Natural killer cell treated with Interleukin-12 subunit alpha and Interleukin-12 subunit beta and Interleukin-15 and Interleukin-18, amount 100 ng/mL, for 72 hours (primary cell): ENCODE measurements around the gene LKAAEAR1. TPM values are rescaled to one million over a fixed set of nuclear protein-coding genes. Genes with fewer than 3 reads are reported as not detected.

Source experiments
- ATAC-seq, 2 donors: fragments of 150-1000 bp; cut with Tn5 transposase in 1 of 2; sonication (Bioruptor Pico), chemical (Tn5 transposase) in 1 of 2; 2 replicates each; pipeline ENCODE4 v1.10.0; 2021
- DNase-seq: peaks from one replicate; pipeline ENCODE4 v3.0.0; 2022; ENCODE audit warnings: low spot score
- H3K27ac Mint-ChIP-seq, 2 donors: 1 replicate in 1 of 2; 2 replicates in 1 of 2; pipeline ENCODE4 v1.8.0; 2022; ENCODE audit warnings: mixed read lengths in 2 of 2, mild to moderate bottlenecking in 1 of 2, moderate library complexity in 1 of 2
- H3K27me3 Mint-ChIP-seq, 2 donors: 1 replicate in 1 of 2; 2 replicates in 1 of 2; pipeline ENCODE4 v1.8.0; 2022; ENCODE audit warnings: mixed read lengths in 2 of 2
- H3K36me3 Mint-ChIP-seq: one replicate; pipeline ENCODE4 v1.8.0; 2022; ENCODE audit warnings: mixed read lengths
- H3K4me1 Mint-ChIP-seq, 2 donors: 1 replicate in 1 of 2; 2 replicates in 1 of 2; pipeline ENCODE4 v1.8.0; 2022; ENCODE audit warnings: low read depth in 2 of 2, mixed read lengths in 2 of 2, mild to moderate bottlenecking in 1 of 2
- H3K4me3 Mint-ChIP-seq: one replicate; pipeline ENCODE4 v1.8.0; 2022; ENCODE audit warnings: mixed read lengths
- H3K9me3 Mint-ChIP-seq: 2 replicates; pipeline ENCODE4 v1.8.0; 2022; ENCODE audit warnings: mixed read lengths
- total RNA-seq, 2 donors: library from RNA; stranded (reverse); gene quantifications; one replicate each; pipeline ENCODE4 v1.2.3, GENCODE V29; 2022

LKAAEAR1 gene
- total RNA-seq, 2 donors from 2014 or later = not detected

GRCh38 chr20:64053841-64054661 is 30.1 kb downstream of the LKAAEAR1 start:
- Mint-ChIP-seq H3K9me3 (no peaks in the 10 kb centered on the region), H3K27me3 (peaks cover 0 to 10% of the 10 kb centered on the region in 2 donors), H3K27ac (no peak overlapping the region), H3K4me1 (peaks cover 6 to 11% of the 10 kb centered on the region in 2 donors), H3K4me3 (no peak overlapping the region), H3K36me3 (no peaks in the 10 kb centered on the region)
- no peak for ATAC-seq
- no peak for DNase-seq

GRCh38 chr20:64052987-64053840 is 31.0 kb downstream of the LKAAEAR1 start:
- Mint-ChIP-seq H3K36me3 (no peaks in the 10 kb centered on the region), H3K9me3 (no peaks in the 10 kb centered on the region), H3K4me3 (no peak overlapping the region), H3K27me3 (peaks cover 0 to 10% of the 10 kb centered on the region in 2 donors), H3K27ac (no peak overlapping the region), H3K4me1 (peaks cover 6% of the 10 kb centered on the region in 2 donors)
- no peak for DNase-seq
- ATAC-seq = no peak

GRCh38 chr20:64052326-64052722 is 31.9 kb downstream of the LKAAEAR1 start:
- peaks cover 2 to 4% of the 10 kb centered on the region in 2 donors for H3K4me1 Mint-ChIP-seq
- no peak overlapping the region for H3K4me3 Mint-ChIP-seq
- DNase-seq = no peak
- no peaks in the 10 kb centered on the region for H3K9me3 Mint-ChIP-seq
- H3K36me3 Mint-ChIP-seq = no peaks in the 10 kb centered on the region
- H3K27ac Mint-ChIP-seq = no peak overlapping the region
- ATAC-seq = no peak
- peaks cover 6 to 10% of the 10 kb centered on the region in 2 donors for H3K27me3 Mint-ChIP-seq

GRCh38 chr20:64051561-64052325 is 32.5 kb downstream of the LKAAEAR1 start:
- ATAC-seq = no peak
- Mint-ChIP-seq H3K27ac (no peak overlapping the region), H3K36me3 (no peaks in the 10 kb centered on the region), H3K4me3 (no peak overlapping the region), H3K9me3 (no peaks in the 10 kb centered on the region), H3K27me3 (peaks cover 11 to 13% of the 10 kb centered on the region in 2 donors), H3K4me1 (peaks cover 0 to 3% of the 10 kb centered on the region in 2 donors)
- DNase-seq = no peak

GRCh38 chr20:64051033-64051452 is 33.2 kb downstream of the LKAAEAR1 start:
- H3K36me3 Mint-ChIP-seq = no peaks in the 10 kb centered on the region
- DNase-seq = no peak
- peaks cover 18 to 19% of the 10 kb centered on the region in 2 donors for H3K27me3 Mint-ChIP-seq
- peaks cover 0 to 3% of the 10 kb centered on the region in 2 donors for H3K4me1 Mint-ChIP-seq
- H3K27ac Mint-ChIP-seq = no peak overlapping the region
- ATAC-seq = no peak
- no peak overlapping the region for H3K4me3 Mint-ChIP-seq
- no peaks in the 10 kb centered on the region for H3K9me3 Mint-ChIP-seq

- no peak for DNase-seq
- Mint-ChIP-seq H3K27ac (no peak overlapping the region), H3K4me3 (no peak overlapping the region), H3K27me3 (peaks cover 23 to 24% of the 10 kb centered on the region in 2 donors), H3K9me3 (no peaks in the 10 kb centered on the region), H3K4me1 (peaks cover 0 to 3% of the 10 kb centered on the region in 2 donors), H3K36me3 (no peaks in the 10 kb centered on the region)
- no peak for ATAC-seq
Observed at GRCh38 chr20:64050261-64051032, 33.8 kb downstream of the LKAAEAR1 start.

- H3K9me3 Mint-ChIP-seq = no peaks in the 10 kb centered on the region
- H3K27ac Mint-ChIP-seq = no peak overlapping the region
- DNase-seq (no peak), ATAC-seq (no peak)
- no peak overlapping the region for H3K4me3 Mint-ChIP-seq
- H3K27me3 Mint-ChIP-seq = peaks cover 23 to 24% of the 10 kb centered on the region in 2 donors
- no peaks in the 10 kb centered on the region for H3K36me3 Mint-ChIP-seq
- no peaks in the 10 kb centered on the region for H3K4me1 Mint-ChIP-seq
Observed at GRCh38 chr20:64049878-64050260, 34.3 kb downstream of the LKAAEAR1 start.

GRCh38 chr20:64049060-64049877 is 34.9 kb downstream of the LKAAEAR1 start, which contains the start of gene SOX18:
Gene SOX18 (minus strand): TSS chr20:64049639. CDS start chr20:64049516, 123 bp downstream.
- Mint-ChIP-seq H3K4me1 (no peaks in the 10 kb centered on the region), H3K9me3 (no peaks in the 10 kb centered on the region), H3K27me3 (peaks cover 23 to 24% of the 10 kb centered on the region in 2 donors), H3K36me3 (no peaks in the 10 kb centered on the region), H3K27ac (no peak within 1 kb of the TSS), H3K4me3 (no peak within 1 kb of the TSS)
- ATAC-seq (peak; percentile 41 to 55), DNase-seq (no peak)

GRCh38 chr20:64048402-64049044 is 35.7 kb downstream of the LKAAEAR1 start:
- Mint-ChIP-seq H3K4me1 (no peaks in the 10 kb centered on the region), H3K9me3 (no peaks in the 10 kb centered on the region), H3K36me3 (no peaks in the 10 kb centered on the region), H3K27me3 (peaks cover 21 to 24% of the 10 kb centered on the region in 2 donors), H3K4me3 (no peak overlapping the region), H3K27ac (no peak overlapping the region)
- DNase-seq = no peak
- no peak for ATAC-seq

GRCh38 chr20:64047968-64048401 is 36.2 kb downstream of the LKAAEAR1 start:
- H3K4me1 Mint-ChIP-seq = no peaks in the 10 kb centered on the region
- H3K36me3 Mint-ChIP-seq = no peaks in the 10 kb centered on the region
- H3K27me3 Mint-ChIP-seq = peaks cover 16 to 24% of the 10 kb centered on the region in 2 donors
- no peak overlapping the region for H3K27ac Mint-ChIP-seq
- H3K4me3 Mint-ChIP-seq = no peak overlapping the region
- ATAC-seq (no peak), DNase-seq (no peak)
- no peaks in the 10 kb centered on the region for H3K9me3 Mint-ChIP-seq

- Mint-ChIP-seq H3K4me3 (no peak overlapping the region), H3K27me3 (peaks cover 15 to 24% of the 10 kb centered on the region in 2 donors), H3K36me3 (no peaks in the 10 kb centered on the region), H3K27ac (no peak overlapping the region), H3K9me3 (no peaks in the 10 kb centered on the region), H3K4me1 (no peaks in the 10 kb centered on the region)
- no peak for ATAC-seq
- no peak for DNase-seq
Observed at GRCh38 chr20:64047046-64047389, 37.2 kb downstream of the LKAAEAR1 start.
